Esophagus muscularis mucosa (tissue), 3 donors: ENCODE data around the gene ATP2B1.

Experiments used
- CTCF ChIP-seq, 3 experiments: fragments of 200-600 bp in 2 of 3; fragments of 450-650 bp in 1 of 3; sonication (generic) in 2 of 3; IDR thresholded peaks; one replicate each; pipeline ENCODE4 v1.5.1; 2017 to 2019; ENCODE audit warnings: antibody characterized with exemption in 3 of 3, mild to moderate bottlenecking in 2 of 3, moderate library complexity in 1 of 3
- POLR2A ChIP-seq: fragments of 450-650 bp; IDR thresholded peaks from one replicate; pipeline ENCODE4 v1.6.1; 2017; ENCODE audit warnings: antibody characterized with exemption, moderate library complexity, mild to moderate bottlenecking, low read depth

- TF ChIP-seq POLR2A, result no peak
- TF ChIP-seq CTCF (IDR thresholded peaks at IDR 0.05), result no peak
Observed at GRCh38 chr12:89692439-89692838, 16.2 kb downstream of the ATP2B1 start.
